Superior temporal gyrus (tissue), 1 donor: Measurements from ENCODE around the gene SAV1.
"Not testable (repeated sequence)": the region's sequence is repeated elsewhere in the genome, so short reads cannot be mapped to it uniquely, and the experiment has no call there.

Experiments used
- DNase-seq: peaks from one replicate; pipeline ENCODE4 v3.0.0-alpha.2; 2016; ENCODE audit errors: extremely low spot score

SAV1 gene

GRCh38 chr14:50667996-50668825 lies at the start of gene SAV1:
Gene SAV1, minus strand, starts transcription at chr14:50668306. Its CDS starts 339 bp downstream, at chr14:50667967.
- DNase-seq, result peak; percentile 85

GRCh38 chr14:50717811-50718210 lies 49.7 kb upstream of the SAV1 start:
- DNase-seq, result peak; percentile 4

GRCh38 chr14:50714450-50715073 lies 46.5 kb upstream of the SAV1 start:
- DNase-seq, result peak; percentile 77

GRCh38 chr14:50711043-50711442 lies 42.9 kb upstream of the SAV1 start:
- DNase-seq, result no peak

GRCh38 chr14:50705026-50705593 lies 37.0 kb upstream of the SAV1 start:
- no peak for DNase-seq

- DNase-seq, result no peak
Observed at GRCh38 chr14:50704454-50705010, 36.4 kb upstream of the SAV1 start.

GRCh38 chr14:50697659-50698290 lies 29.7 kb upstream of the SAV1 start:
- no peak for DNase-seq

- DNase-seq, result not testable (repeated sequence)
Observed at GRCh38 chr14:50694260-50694659, 26.2 kb upstream of the SAV1 start.

- DNase-seq, result no peak
Observed at GRCh38 chr14:50688875-50689274, 20.8 kb upstream of the SAV1 start.

GRCh38 chr14:50679674-50680073 lies 11.6 kb upstream of the SAV1 start:
- DNase-seq, result no peak

GRCh38 chr14:50678163-50678562 lies 10.1 kb upstream of the SAV1 start:
- DNase-seq, result no peak

- no peak for DNase-seq
Observed at GRCh38 chr14:50677527-50678063, 9.5 kb upstream of the SAV1 start.

- DNase-seq, result no peak
Observed at GRCh38 chr14:50676814-50677516, 8.9 kb upstream of the SAV1 start.

- no peak for DNase-seq
Observed at GRCh38 chr14:50675597-50675996, 7.5 kb upstream of the SAV1 start.

GRCh38 chr14:50670866-50671256 lies 2.8 kb upstream of the SAV1 start:
- DNase-seq, result no peak

- DNase-seq, result no peak
Observed at GRCh38 chr14:50670196-50670865, 2.2 kb upstream of the SAV1 start.

- DNase-seq, result peak; percentile 33
Observed at GRCh38 chr14:50669441-50669986, 1.4 kb upstream of the SAV1 start.

- DNase-seq, result no peak
Observed at GRCh38 chr14:50668826-50669143, 679 bp upstream of the SAV1 start.

GRCh38 chr14:50667684-50667995 lies 466 bp downstream of the SAV1 start:
- peak; percentile 13 for DNase-seq

GRCh38 chr14:50666772-50667683 lies 1.1 kb downstream of the SAV1 start:
- DNase-seq, result peak; percentile 58
